Pancreas (tissue), 10 donors: ENCODE measurements around the gene CTSG. TPM values are rescaled to one million over a fixed set of nuclear protein-coding genes. Genes with fewer than 3 reads are reported as not detected.

Experiments used
- ATAC-seq, 4 donors: fragments of 200-7000 bp; cut with Tn5 transposase; one replicate each; pipeline versions ENCODE4 v1.8.0 to v1.9.1; 2020; ENCODE audit warnings: mild to moderate bottlenecking in 4 of 4, moderate library complexity in 4 of 4
- DNase-seq, 6 donors: peaks; one replicate each; pipeline ENCODE4 v3.0.0-alpha.2; 2020
- FAIRE-seq: peaks from 2 replicates; lab custom pipeline; 2012; peaks lifted over from hg19 to GRCh38; lab: Jason Lieb, UNC
- H3K27ac ChIP-seq, 4 donors: fragments of 200-600 bp; sonication (generic); 1 replicate in 3 of 4; 2 replicates in 1 of 4; pipeline versions ENCODE4 v1.5.0 to v1.8.0; 2020
- H3K27me3 ChIP-seq, 4 donors: fragments of 200-600 bp; one replicate each; pipeline ENCODE4 v1.8.0; 2021
- H3K36me3 ChIP-seq, 3 donors: fragments of 200-600 bp; sonication (generic) in 1 of 3; one replicate each; pipeline versions ENCODE4 v1.5.0 to v1.8.0; 2020 to 2021
- H3K4me1 ChIP-seq, 3 donors: fragments of 200-600 bp; one replicate each; pipeline ENCODE4 v1.8.0; 2021
- H3K4me3 ChIP-seq, 4 donors: fragments of 200-600 bp; sonication (generic) in 2 of 4; one replicate each; pipeline versions ENCODE4 v1.5.0 to v1.8.0; 2020 to 2021
- H3K9me3 ChIP-seq, 4 donors: fragments of 200-600 bp; one replicate each; pipeline ENCODE4 v1.8.0; 2021
- CTCF ChIP-seq, 4 donors: fragments of 200-600 bp; sonication (generic) in 3 of 4; IDR thresholded peaks; one replicate each; pipeline versions ENCODE4 v1.5.0 to v1.8.0; 2021; ENCODE audit warnings: antibody characterized with exemption in 4 of 4
- WGBS, 2 donors: extraction: QIAGEN DNeasy Blood & Tissue Kit; methylation state at CpG; one replicate each; pipeline ENCODE4 v1.1.7; 2013; 5-methylcytosine and 5-hydroxymethylcytosine counted together
- intact Hi-C, 3 donors: fragments of 100-400 bp; cut with DNase I; formaldehyde crosslinking; loops; one replicate each; pipeline versions ENCODE4 v1.11.1 to v1.14.2; 2022
- polyA plus RNA-seq, 2 donors: library from polyadenylated mRNA; stranded (reverse); fragments of 200-250 nt; gene quantifications; one replicate each; pipeline ENCODE4 v1.2.3, GENCODE V29; 2013
- total RNA-seq, 6 donors: library from RNA; stranded (reverse); fragmentation: NEBNext Ultra II Directional in 4 of 6; extraction: Animal tissue kit (Norgen Biotek cat#: 25700) in 4 of 6; gene quantifications; one replicate each; pipeline versions ENCODE4 v1.2.1 to v1.2.4, GENCODE V29; 2021 to 2023
- donor health status: healthy with polysubstance abuse.
- donor health status: DM: no; HTN: no; CAD: no; lungs with moderate emphysema.
- donor health status: DM: no; HTN: no; CAD: no.
- donor health status: control.
- donor health status: control.
- donor health status: Bipolar disorder and iron deficiency.
- donor health status: DM: yes; HTN: yes; CAD: no.
- donor health status: DM: no; HTN: no; CAD: no.
- donor health status: DM: no; HTN: no; CAD: no.
- donor health status: DM: yes; HTN: yes; CAD: no.

Gene CTSG
- total and polyA plus RNA-seq, 8 donors, result 0.14 to 3.5 (median 0.94) TPM; not detected in 3

- no peak for TF ChIP-seq CTCF (IDR thresholded peaks at IDR 0.05)
Measured at GRCh38 chr14:24607635-24608514, 31.8 kb upstream of the CTSG start.

GRCh38 chr14:24607081-24607480 lies 31.0 kb upstream of the CTSG start:
- peak in 2 of 4 donors; percentile 32 to 45 for ATAC-seq
- intact Hi-C loops, result no loop called here

More at GRCh38 chr14:24607635-24608514, 31.8 kb upstream of the CTSG start:
- intact Hi-C loops, result no loop called here
- WGBS, 2 donors, result 67 to 71% methylated on average over 8 of the region's 8 CpGs
- DNase-seq (no peak), FAIRE-seq (no peak), ATAC-seq (no peak)
- H3K9me3 ChIP-seq, result no peaks in the 10 kb centered on the region
- H3K4me1 ChIP-seq, result no peaks in the 10 kb centered on the region
- H3K27ac ChIP-seq, result no peak overlapping the region
- no peak overlapping the region for H3K4me3 ChIP-seq
- no peaks in the 10 kb centered on the region for H3K36me3 ChIP-seq
- H3K27me3 ChIP-seq, result no peaks in the 10 kb centered on the region

GRCh38 chr14:24606297-24606696 lies 30.2 kb upstream of the CTSG start:
- no peak for DNase-seq
- no peaks in the 10 kb centered on the region for H3K27me3 ChIP-seq
- H3K4me1 ChIP-seq, result no peaks in the 10 kb centered on the region
- intact Hi-C loops, result no loop called here
- no peak for ATAC-seq
- no peaks in the 10 kb centered on the region for H3K36me3 ChIP-seq
- no peak overlapping the region for H3K27ac ChIP-seq
- H3K9me3 ChIP-seq, result no peaks in the 10 kb centered on the region
- TF ChIP-seq CTCF (IDR thresholded peaks at IDR 0.05), result no peak
- FAIRE-seq, result no peak
- 58 to 59% methylated on average over 3 of the region's 3 CpGs for WGBS, 2 donors
- no peak overlapping the region for H3K4me3 ChIP-seq

More at GRCh38 chr14:24607081-24607480, 31.0 kb upstream of the CTSG start:
- no peaks in the 10 kb centered on the region for H3K36me3 ChIP-seq
- TF ChIP-seq CTCF (IDR thresholded peaks at IDR 0.05), result no peak
- no peaks in the 10 kb centered on the region for H3K27me3 ChIP-seq
- DNase-seq, result no peak
- H3K9me3 ChIP-seq, result no peaks in the 10 kb centered on the region
- WGBS, 2 donors, result 63 to 67% methylated on average over 4 of the region's 4 CpGs
- H3K4me1 ChIP-seq, result no peaks in the 10 kb centered on the region
- no peak overlapping the region for H3K4me3 ChIP-seq
- H3K27ac ChIP-seq, result no peak overlapping the region
- FAIRE-seq, result no peak

- peak in 2 of 6 donors; percentile 43 to 63 for DNase-seq
- H3K27me3 ChIP-seq, result no peaks in the 10 kb centered on the region
- no peak for FAIRE-seq
- no peaks in the 10 kb centered on the region for H3K9me3 ChIP-seq
- no peaks in the 10 kb centered on the region for H3K4me1 ChIP-seq
- H3K4me3 ChIP-seq, result no peak overlapping the region
- intact Hi-C loops, result no loop called here
- no peaks in the 10 kb centered on the region for H3K36me3 ChIP-seq
- no peak overlapping the region for H3K27ac ChIP-seq
- 44 to 60% methylated on average over 3 of the region's 3 CpGs for WGBS, 2 donors
- ATAC-seq, result peak in 3 of 4 donors; percentile 69 to 75 (median 72)
- TF ChIP-seq CTCF (IDR thresholded peaks at IDR 0.05), result peak; percentile 42 to 68 (median 59)
Measured at GRCh38 chr14:24605435-24606190, 29.6 kb upstream of the CTSG start.
